GM06990 (cell line): ENCODE measurements around the gene DEFB129.

Source experiments
- DNase-seq: peaks from one replicate; pipeline ENCODE4 v3.0.0-alpha.2; 2011; ENCODE audit not compliant: insufficient read length; ENCODE audit errors: extremely low read depth
- H3K27me3 ChIP-seq: replicated peaks from 2 replicates; pipeline ENCODE4 v1.6.0; 2011; ENCODE audit warnings: low read length; ENCODE audit not compliant: control insufficient read depth, insufficient read depth
- H3K36me3 ChIP-seq: 2 replicates; pipeline ENCODE4 v1.5.1; 2011; ENCODE audit warnings: low read length; ENCODE audit not compliant: control insufficient read depth, insufficient read depth
- H3K4me3 ChIP-seq: replicated peaks from 2 replicates; pipeline ENCODE4 v1.5.1; 2011; ENCODE audit warnings: low read depth, mild to moderate bottlenecking, control low read depth, low read length
- CTCF ChIP-seq: IDR thresholded peaks from 2 replicates; pipeline ENCODE4 v1.5.1; 2011; ENCODE audit warnings: low read length, control low read depth, mild to moderate bottlenecking, inconsistent platforms; ENCODE audit not compliant: insufficient read depth, poor library complexity, severe bottlenecking

The DEFB129 gene

DNA sequence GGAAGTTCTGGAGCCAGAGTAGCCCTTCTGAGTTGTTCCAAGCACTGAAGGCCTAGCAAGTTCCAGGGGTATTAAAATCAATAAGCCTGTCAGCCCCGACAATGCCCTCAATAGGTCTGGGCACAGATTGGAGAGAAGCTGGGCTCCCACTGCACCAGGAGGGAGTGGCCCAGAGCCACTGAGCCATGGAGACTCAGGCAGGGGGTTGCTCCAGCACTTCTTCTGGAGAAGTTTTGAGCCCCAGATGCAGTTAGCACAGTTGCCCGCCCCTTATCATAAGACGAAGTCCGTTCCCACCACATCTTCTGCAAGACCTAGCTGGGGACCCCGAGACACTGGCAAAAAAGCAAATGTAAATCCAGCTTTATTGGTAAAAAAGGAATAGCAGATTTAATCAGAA is 43.5 kb downstream of the DEFB129 start:
- no peak overlapping the region for H3K4me3 ChIP-seq
- no peak for DNase-seq
- H3K27me3 ChIP-seq, result no peaks in the 10 kb centered on the region
- H3K36me3 ChIP-seq, result no peaks in the 10 kb centered on the region
- no peak for TF ChIP-seq CTCF

DNA sequence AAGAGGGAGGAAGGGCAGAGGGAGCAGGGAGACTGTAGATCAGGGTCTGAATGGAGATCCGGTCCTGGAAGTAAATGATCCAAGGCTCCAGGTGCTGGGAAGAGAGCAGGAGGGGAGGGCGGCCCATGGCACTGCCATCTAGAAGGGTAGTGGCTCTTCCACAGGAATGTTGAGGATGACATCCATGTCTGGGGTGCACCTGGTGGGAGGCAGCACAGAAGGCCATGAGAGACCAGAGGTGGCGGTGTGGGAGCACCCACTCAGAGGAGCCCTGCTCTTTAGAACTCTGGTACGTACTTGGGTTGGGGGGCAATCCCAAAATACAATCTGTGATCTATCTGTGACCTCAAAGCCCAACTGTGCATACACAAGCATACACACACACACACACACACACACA is 44.0 kb downstream of the DEFB129 start:
- DNase-seq, result no peak
- H3K36me3 ChIP-seq, result no peaks in the 10 kb centered on the region
- no peak for TF ChIP-seq CTCF
- H3K27me3 ChIP-seq, result no peaks in the 10 kb centered on the region
- no peak overlapping the region for H3K4me3 ChIP-seq

GRCh38 chr20:271528-271927 is 44.5 kb downstream of the DEFB129 start:
- no peak for TF ChIP-seq CTCF
- Histone ChIP-seq H3K36me3 (peaks cover 2% of the 10 kb centered on the region; the same call in 1 of the 2 replicates), H3K4me3 (no peak overlapping the region), H3K27me3 (no peaks in the 10 kb centered on the region)
- DNase-seq, result no peak

DNA sequence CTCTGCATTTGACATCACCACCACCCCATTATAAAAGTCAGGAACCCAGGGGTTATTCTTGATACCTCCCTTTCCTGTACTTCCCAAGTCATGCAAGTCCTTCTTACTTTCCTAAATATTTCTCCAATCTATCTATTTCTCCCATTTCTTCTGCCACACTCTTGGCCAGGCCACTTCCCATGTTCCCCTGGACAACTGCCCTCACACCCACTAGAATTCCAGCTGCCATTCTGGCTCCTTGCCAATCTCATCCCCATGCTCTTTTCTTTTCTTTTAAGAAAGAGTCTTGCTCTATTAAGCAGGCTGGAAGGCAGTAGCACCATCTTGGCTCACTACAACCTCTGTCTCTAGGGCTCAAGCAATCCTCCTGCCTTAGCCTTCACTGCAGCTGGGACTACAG is 45.7 kb downstream of the DEFB129 start:
- Histone ChIP-seq H3K27me3 (no peaks in the 10 kb centered on the region), H3K4me3 (no peak overlapping the region), H3K36me3 (peaks cover 6% of the 10 kb centered on the region)
- TF ChIP-seq CTCF, result no peak
- no peak for DNase-seq

- H3K4me3 ChIP-seq, result no peak overlapping the region
- TF ChIP-seq CTCF, result no peak
- H3K36me3 ChIP-seq, result peaks cover 6% of the 10 kb centered on the region
- H3K27me3 ChIP-seq, result no peaks in the 10 kb centered on the region
- DNase-seq, result no peak
Measured at GRCh38 chr20:273884-274283, 46.8 kb downstream of the DEFB129 start.

GRCh38 chr20:275791-276190 is 48.7 kb downstream of the DEFB129 start:
- Histone ChIP-seq H3K36me3 (peaks cover 6% of the 10 kb centered on the region), H3K27me3 (no peaks in the 10 kb centered on the region), H3K4me3 (no peak overlapping the region)
- DNase-seq, result no peak
- TF ChIP-seq CTCF, result no peak
